Kidney (tissue), 14 donors: ENCODE measurements around the gene ASB9. TPM values are rescaled to one million over a fixed set of nuclear protein-coding genes. Genes with fewer than 3 reads are reported as not detected.
"Not testable (repeated sequence)": the region's sequence is repeated elsewhere in the genome, so short reads cannot be mapped to it uniquely, and the experiment has no call there.

Source experiments
- DNase-seq, 5 donors: peaks; one replicate each; pipeline ENCODE4 v3.0.0-alpha.2; 2013 to 2020
- FAIRE-seq: peaks from 2 replicates; lab custom pipeline; 2012; peaks lifted over from hg19 to GRCh38; lab: Jason Lieb, UNC
- H3K27ac ChIP-seq, 2 donors: one replicate each; pipeline ENCODE4 v1.7.0; 2013; ENCODE audit warnings: low read depth in 2 of 2, low read length in 2 of 2, inconsistent platforms in 1 of 2
- H3K27me3 ChIP-seq: one replicate; pipeline ENCODE4 v1.7.1; 2013; ENCODE audit warnings: low read length, inconsistent platforms; ENCODE audit not compliant: control insufficient read depth, insufficient read depth
- H3K36me3 ChIP-seq, 3 donors: one replicate each; pipeline versions ENCODE4 v1.7.0 to v1.7.1; 2013; ENCODE audit warnings: low read length in 3 of 3, control low read depth in 1 of 3, inconsistent platforms in 1 of 3; ENCODE audit not compliant: insufficient read depth in 3 of 3, control insufficient read depth in 2 of 3
- H3K4me1 ChIP-seq, 3 donors: one replicate each; pipeline versions ENCODE4 v1.7.0 to v1.7.1; 2013; ENCODE audit warnings: low read length in 3 of 3, inconsistent platforms in 1 of 3, low read depth in 1 of 3; ENCODE audit not compliant: control insufficient read depth in 2 of 3, insufficient read depth in 2 of 3
- H3K4me3 ChIP-seq, 3 donors: one replicate each; pipeline versions ENCODE4 v1.7.0 to v1.8.1; 2013; ENCODE audit warnings: low read length in 3 of 3, control low read depth in 1 of 3, inconsistent platforms in 1 of 3
- H3K9ac ChIP-seq, 3 donors: one replicate each; pipeline versions ENCODE4 v1.7.0 to v1.7.1; 2013; ENCODE audit warnings: low read length in 3 of 3, control low read depth in 1 of 3, inconsistent platforms in 1 of 3
- H3K9me3 ChIP-seq, 3 donors: one replicate each; pipeline versions ENCODE4 v1.7.0 to v1.7.1; 2013; ENCODE audit warnings: low read length in 3 of 3, control low read depth in 1 of 3, inconsistent platforms in 1 of 3; ENCODE audit not compliant: control insufficient read depth in 2 of 3, insufficient read depth in 1 of 3
- CTCF ChIP-seq: IDR thresholded peaks from 3 replicates; pipeline ENCODE4 v1.5.1; 2012; ENCODE audit warnings: mild to moderate bottlenecking, moderate library complexity, borderline replicate concordance; ENCODE audit not compliant: insufficient read depth; ENCODE audit errors: extremely low read depth
- intact Hi-C: fragments of 100-400 bp; cut with DNase I; formaldehyde crosslinking; loops from one replicate; pipeline ENCODE4 v1.11.1; 2022
- polyA plus RNA-seq: library from polyadenylated mRNA; stranded (reverse); fragments of 350-450 nt; fragmentation: Illumina TruSeq; extraction: RNeasy Lipid Tissue Mini Kit (QIAGEN cat#74804); gene quantifications from one replicate; pipeline ENCODE4 v1.2.3, GENCODE V29; 2014; ENCODE audit warnings: low read depth, low replicate concordance; ENCODE audit not compliant: insufficient read depth
- total RNA-seq: library from RNA; stranded (reverse); fragmentation: NEBNext Ultra II Directional; extraction: Animal tissue kit (Norgen Biotek cat#: 25700); gene quantifications from one replicate; pipeline ENCODE4 v1.2.1, GENCODE V29; 2021
- donor health status: control.
- donor health status: control.
- donor health status: control.
- donor health status: control.
- donor health status: control.
- donor health status: DM: yes; HTN: yes; CAD: no.
- donor health status: Normal renal cell carcinoma (clear cell type).

The ASB9 gene
- total and polyA plus RNA-seq, 2 donors from 2014 or later, result 2.6 to 15.7 TPM

DNA sequence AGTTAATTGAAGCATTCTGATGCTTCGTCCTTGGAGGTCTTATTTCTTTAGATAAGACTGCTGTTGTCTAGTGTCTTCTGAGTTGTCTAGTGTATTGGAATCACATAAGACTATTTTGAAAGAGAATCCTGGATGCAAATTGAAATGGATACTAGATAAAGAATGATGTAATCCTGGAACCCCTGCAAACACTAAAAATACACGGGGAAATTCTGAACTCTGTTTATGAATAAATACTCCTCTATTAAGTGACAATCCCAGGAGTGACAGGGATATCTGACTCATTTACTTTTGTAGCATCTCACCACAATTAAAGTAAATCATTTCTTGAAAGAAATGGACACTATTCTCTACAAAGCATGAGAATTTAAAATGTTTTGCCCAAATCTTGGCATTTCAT is 44.6 kb upstream of the ASB9 start:
- TF ChIP-seq CTCF, result no peak
- H3K9ac ChIP-seq, result no peak overlapping the region
- H3K27me3 ChIP-seq, result no peaks in the 10 kb centered on the region
- DNase-seq, result no peak
- H3K4me3 ChIP-seq, result no peak overlapping the region
- no peaks in the 10 kb centered on the region for H3K36me3 ChIP-seq
- intact Hi-C loops, result no loop called here
- H3K27ac ChIP-seq, result no peak overlapping the region
- no peaks in the 10 kb centered on the region for H3K9me3 ChIP-seq
- no peak for FAIRE-seq
- no peaks in the 10 kb centered on the region for H3K4me1 ChIP-seq

- H3K4me3 ChIP-seq, result no peak overlapping the region
- H3K27ac ChIP-seq, result no peak overlapping the region
- DNase-seq (no peak), FAIRE-seq (no peak)
- no peak overlapping the region for H3K9ac ChIP-seq
- H3K9me3 ChIP-seq, result no peaks in the 10 kb centered on the region
- no peaks in the 10 kb centered on the region for H3K36me3 ChIP-seq
- intact Hi-C loops, result no loop called here
- TF ChIP-seq CTCF, result no peak
- no peaks in the 10 kb centered on the region for H3K4me1 ChIP-seq
- H3K27me3 ChIP-seq, result no peaks in the 10 kb centered on the region
Observed at GRCh38 chrX:15311119-15311518, 41.2 kb upstream of the ASB9 start.

DNA sequence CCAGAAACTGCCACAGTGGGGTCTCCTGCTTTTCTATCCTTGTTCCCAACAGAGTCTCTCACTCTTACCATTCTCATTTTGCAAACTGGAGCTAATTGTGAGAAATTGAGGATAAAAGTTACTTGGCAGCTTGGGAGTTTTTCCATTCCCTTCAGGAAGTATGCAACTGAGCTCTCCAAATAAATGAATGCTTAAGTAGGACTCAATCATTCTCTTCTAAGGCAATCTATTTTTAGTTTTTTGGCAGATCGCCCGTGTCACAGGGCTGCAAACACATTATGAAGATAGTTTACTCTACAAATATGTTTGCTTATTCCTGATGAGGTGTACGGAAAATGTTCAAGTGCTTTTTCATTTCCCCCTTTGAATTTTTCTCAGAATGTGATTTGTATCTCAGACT is 40.2 kb upstream of the ASB9 start:
- FAIRE-seq, result peak; percentile 91

GRCh38 chrX:15305899-15306298 is 36.0 kb upstream of the ASB9 start:
- FAIRE-seq, intact Hi-C loops, H3K9ac ChIP-seq, H3K4me1 ChIP-seq, H3K27me3 ChIP-seq, H3K36me3 ChIP-seq, H3K9me3 ChIP-seq, H3K27ac ChIP-seq, DNase-seq, H3K4me3 ChIP-seq: not testable (repeated sequence)

More for the DNA sequence above, 40.2 kb upstream of the ASB9 start:
- Histone ChIP-seq H3K36me3 (no peaks in the 10 kb centered on the region), H3K27ac (peak overlapping the region in 1 of 2 donors; percentile 47), H3K4me1 (no peaks in the 10 kb centered on the region), H3K27me3 (no peaks in the 10 kb centered on the region), H3K9me3 (no peaks in the 10 kb centered on the region), H3K4me3 (no peak overlapping the region), H3K9ac (no peak overlapping the region)
- DNase-seq, result peak in 2 of 5 donors; percentile 50 to 83
- intact Hi-C loops, result no loop called here
- no peak for TF ChIP-seq CTCF
